H1 (cell line): ENCODE measurements around the gene SPATA33.
"Not testable (repeated sequence)": the region's sequence is repeated elsewhere in the genome, so short reads cannot be mapped to it uniquely, and the experiment has no call there.

Experiments
- ATF2 ChIP-seq: IDR thresholded peaks from 2 replicates; pipeline ENCODE4 v1.6.1; 2012; ENCODE audit warnings: low read length, inconsistent platforms
- CREB1 ChIP-seq: IDR thresholded peaks from 2 replicates; pipeline ENCODE4 v1.6.1; 2012; ENCODE audit warnings: inconsistent platforms
- CTCF ChIP-seq, 3 experiments: IDR thresholded peaks; 1 replicate in 2 of 3; 2 replicates in 1 of 3; pipeline versions ENCODE4 v1.5.1 to v1.6.1; 2011; ENCODE audit warnings: low read length in 3 of 3, mild to moderate bottlenecking in 3 of 3, inconsistent platforms in 2 of 3, low read depth in 1 of 3, moderate library complexity in 1 of 3; ENCODE audit not compliant: insufficient read depth in 1 of 3; ENCODE audit errors: control extremely low read depth in 1 of 3
- KDM1A ChIP-seq: fragments of 200-600, 300-600 bp; sonication (generic); IDR thresholded peaks from 2 replicates; pipeline ENCODE4 v1.7.1; 2016; ENCODE audit warnings: mild to moderate bottlenecking, low read length, borderline replicate concordance
- RNF2 ChIP-seq: fragments of 200-900, 300-1000 bp; sonication (generic); IDR thresholded peaks from 2 replicates; pipeline ENCODE4 v1.7.1; 2016; ENCODE audit warnings: borderline replicate concordance, low read depth, mild to moderate bottlenecking, antibody characterized with exemption, low read length; ENCODE audit not compliant: poor library complexity, severe bottlenecking; ENCODE audit errors: missing control alignments

DNA sequence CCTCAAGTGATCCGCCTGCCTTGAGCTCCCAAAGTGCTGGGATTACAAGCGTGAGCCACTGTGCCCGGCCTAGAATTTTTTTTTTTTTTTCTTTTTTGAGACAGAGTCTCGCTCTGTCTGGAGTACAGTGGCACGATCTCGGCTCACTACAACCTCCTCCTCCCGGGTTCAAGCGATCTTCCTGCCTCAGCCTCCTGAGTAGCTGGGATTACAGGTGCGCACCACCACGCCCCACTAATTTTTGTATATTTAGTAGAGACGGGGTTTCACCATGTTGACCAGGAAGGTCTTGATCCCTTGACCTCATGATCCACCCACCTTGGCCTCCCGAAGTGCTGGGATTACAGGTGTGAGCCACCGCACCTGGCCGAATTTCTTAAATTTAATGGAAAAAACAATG is 41.1 kb downstream of the SPATA33 start:
- not testable (repeated sequence) for TF ChIP-seq RNF2; KDM1A; CREB1; CTCF (IDR thresholded peaks at IDR 0.05; ENCODE audit: control extremely low read depth in 1 of 3, insufficient read depth in 1 of 3, low read depth in 1 of 3, low read length in 3 of 3); ATF2
